ENCODE results near the gene HSD11B1.

Gene HSD11B1

DNA sequence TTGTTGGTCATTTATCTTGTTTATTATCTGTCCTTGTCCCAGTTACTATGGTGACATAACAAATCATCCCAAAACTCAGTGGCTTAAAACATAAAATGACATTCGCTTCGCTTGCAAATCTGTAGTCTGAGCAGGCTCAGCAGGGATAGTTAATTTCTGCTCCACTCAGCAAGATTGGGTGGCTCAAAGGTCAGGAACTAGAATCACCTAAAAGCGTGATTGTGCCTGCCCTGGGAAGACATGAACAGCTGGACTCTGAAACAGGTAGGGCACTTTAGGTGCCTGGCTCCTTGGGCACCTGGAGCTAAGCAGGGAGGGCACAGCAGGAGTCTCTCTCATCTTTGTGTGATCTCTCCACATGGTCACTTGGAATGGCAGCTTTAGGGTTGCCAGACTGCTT, 36.5 kb downstream of the HSD11B1 start:
- Histone ChIP-seq H2AFZ (ENCODE audit: low read length) (no peak overlapping the region), H4K20me1 (ENCODE audit: insufficient read depth, low read length, poor library complexity, severe bottlenecking) (no peaks in the 10 kb centered on the region), H3K79me2 (ENCODE audit: insufficient read depth, low read length) (no peaks in the 10 kb centered on the region), H3K4me2 (ENCODE audit: low read depth, low read length, poor library complexity, severe bottlenecking) (no peak overlapping the region), H3K9ac (ENCODE audit: low read depth, low read length, poor library complexity, severe bottlenecking) (no peak overlapping the region), H3K9me2 (replicated peaks; ENCODE audit: low read depth, low read length) (no peaks in the 10 kb centered on the region), H3K4me1 (ENCODE audit: insufficient read depth, low read length, poor library complexity, severe bottlenecking) (peaks cover 26% of the 10 kb centered on the region), H3K4me3 (ENCODE audit: low read length, poor library complexity, severe bottlenecking) (no peak overlapping the region), H3K36me3 (ENCODE audit: insufficient read depth, low read length) (no peaks in the 10 kb centered on the region), H3F3A (ENCODE audit: low read depth) (no peaks in the 10 kb centered on the region), H3K27me3 (ENCODE audit: insufficient read depth, low read length, poor library complexity, severe bottlenecking) (no peaks in the 10 kb centered on the region), H3K9me3 (ENCODE audit: insufficient read depth, low read depth, low read length) (no peaks in the 10 kb centered on the region)
- TF ChIP-seq, protein P1, sequence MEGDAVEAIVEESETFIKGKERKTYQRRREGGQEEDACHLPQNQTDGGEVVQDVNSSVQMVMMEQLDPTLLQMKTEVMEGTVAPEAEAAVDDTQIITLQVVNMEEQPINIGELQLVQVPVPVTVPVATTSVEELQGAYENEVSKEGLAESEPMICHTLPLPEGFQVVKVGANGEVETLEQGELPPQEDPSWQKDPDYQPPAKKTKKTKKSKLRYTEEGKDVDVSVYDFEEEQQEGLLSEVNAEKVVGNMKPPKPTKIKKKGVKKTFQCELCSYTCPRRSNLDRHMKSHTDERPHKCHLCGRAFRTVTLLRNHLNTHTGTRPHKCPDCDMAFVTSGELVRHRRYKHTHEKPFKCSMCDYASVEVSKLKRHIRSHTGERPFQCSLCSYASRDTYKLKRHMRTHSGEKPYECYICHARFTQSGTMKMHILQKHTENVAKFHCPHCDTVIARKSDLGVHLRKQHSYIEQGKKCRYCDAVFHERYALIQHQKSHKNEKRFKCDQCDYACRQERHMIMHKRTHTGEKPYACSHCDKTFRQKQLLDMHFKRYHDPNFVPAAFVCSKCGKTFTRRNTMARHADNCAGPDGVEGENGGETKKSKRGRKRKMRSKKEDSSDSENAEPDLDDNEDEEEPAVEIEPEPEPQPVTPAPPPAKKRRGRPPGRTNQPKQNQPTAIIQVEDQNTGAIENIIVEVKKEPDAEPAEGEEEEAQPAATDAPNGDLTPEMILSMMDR (conservative IDR thresholded peaks at IDR 0.05; ENCODE audit: low read length): no peak
- TF ChIP-seq EZH2phosphoT487 (IDR thresholded peaks at IDR 0.05; ENCODE audit: borderline replicate concordance): no peak

DNA sequence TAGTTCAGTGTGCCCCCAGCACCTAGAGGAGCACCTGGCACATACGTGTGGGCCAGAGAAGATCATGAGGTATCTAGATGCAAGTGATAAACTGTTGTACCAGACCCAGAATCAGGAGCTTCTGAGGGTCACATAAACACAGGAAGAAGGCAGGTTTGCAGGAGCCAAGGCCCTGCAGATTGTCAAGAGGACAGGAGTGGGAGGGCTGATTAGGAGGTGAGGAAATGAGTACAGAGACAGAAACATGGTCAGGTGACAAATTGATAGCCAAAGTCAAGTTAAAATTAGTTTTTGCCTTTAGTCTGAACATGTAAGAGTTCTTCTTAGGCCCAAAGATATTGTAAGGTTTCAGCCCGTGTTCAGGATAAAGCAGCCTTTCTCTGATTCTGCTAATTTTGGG, 37.2 kb downstream of the HSD11B1 start:
- Histone ChIP-seq H3K4me1 (ENCODE audit: insufficient read depth, low read length, poor library complexity, severe bottlenecking) (peaks cover 33% of the 10 kb centered on the region), H3K27me3 (ENCODE audit: insufficient read depth, low read length, poor library complexity, severe bottlenecking) (no peaks in the 10 kb centered on the region), H4K20me1 (ENCODE audit: insufficient read depth, low read length, poor library complexity, severe bottlenecking) (no peaks in the 10 kb centered on the region), H3K9ac (ENCODE audit: low read depth, low read length, poor library complexity, severe bottlenecking) (no peak overlapping the region), H3K4me2 (ENCODE audit: low read depth, low read length, poor library complexity, severe bottlenecking) (no peak overlapping the region), H3F3A (ENCODE audit: low read depth) (no peaks in the 10 kb centered on the region), H2AFZ (ENCODE audit: low read length) (peak overlapping the region; percentile 48), H3K9me2 (replicated peaks; ENCODE audit: low read depth, low read length) (no peaks in the 10 kb centered on the region), H3K9me3 (ENCODE audit: insufficient read depth, low read depth, low read length) (no peaks in the 10 kb centered on the region), H3K79me2 (ENCODE audit: insufficient read depth, low read length) (no peaks in the 10 kb centered on the region), H3K36me3 (ENCODE audit: insufficient read depth, low read length) (no peaks in the 10 kb centered on the region), H3K4me3 (ENCODE audit: low read length, poor library complexity, severe bottlenecking) (no peak overlapping the region)
- TF ChIP-seq, protein P1 (conservative IDR thresholded peaks at IDR 0.05; ENCODE audit: low read length): no peak
- TF ChIP-seq EZH2phosphoT487 (IDR thresholded peaks at IDR 0.05; ENCODE audit: borderline replicate concordance): no peak

DNA sequence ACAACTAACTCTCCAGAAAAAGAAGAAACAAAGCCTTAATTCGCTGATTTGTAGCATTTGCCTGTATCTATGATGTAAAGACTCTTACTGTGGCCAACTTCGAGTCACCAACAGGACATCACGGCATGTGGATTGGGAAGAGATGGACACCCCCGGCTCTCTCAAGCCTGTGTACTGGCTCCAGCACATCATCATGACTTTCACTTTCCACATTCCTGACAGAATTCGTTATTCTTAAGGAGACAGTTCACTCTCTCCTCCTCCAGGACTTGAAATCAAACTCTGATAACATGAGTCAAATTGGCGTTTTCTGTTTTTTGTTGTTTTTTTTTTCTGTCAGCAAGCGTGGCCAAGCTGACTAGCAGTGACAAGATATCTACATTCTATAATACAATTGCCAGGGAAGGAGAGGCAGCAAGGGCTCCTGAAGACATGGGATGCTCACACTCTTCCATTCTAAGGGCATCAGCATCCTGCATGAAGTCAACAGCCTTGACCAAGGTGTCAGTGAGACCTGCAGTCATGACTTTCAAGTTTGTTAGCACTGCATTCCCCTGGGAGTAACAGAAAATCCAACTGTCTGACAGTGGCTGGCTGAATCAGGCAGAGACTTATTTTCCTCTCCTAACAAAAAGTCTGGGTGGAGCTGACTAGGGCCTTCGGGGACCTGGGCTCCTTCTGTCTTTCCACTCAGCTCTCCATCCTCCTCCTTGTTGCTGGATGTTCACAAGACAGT, 37.9 kb downstream of the HSD11B1 start:
- Histone ChIP-seq H3K79me2 (ENCODE audit: insufficient read depth, low read length) (no peaks in the 10 kb centered on the region), H3K9me3 (ENCODE audit: insufficient read depth, low read depth, low read length) (no peaks in the 10 kb centered on the region), H3K4me3 (ENCODE audit: low read length, poor library complexity, severe bottlenecking) (no peak overlapping the region), H4K20me1 (ENCODE audit: insufficient read depth, low read length, poor library complexity, severe bottlenecking) (no peaks in the 10 kb centered on the region), H3K9ac (ENCODE audit: low read depth, low read length, poor library complexity, severe bottlenecking) (no peak overlapping the region), H3K9me2 (replicated peaks; ENCODE audit: low read depth, low read length) (no peaks in the 10 kb centered on the region), H3K27me3 (ENCODE audit: insufficient read depth, low read length, poor library complexity, severe bottlenecking) (no peaks in the 10 kb centered on the region), H3K4me1 (ENCODE audit: insufficient read depth, low read length, poor library complexity, severe bottlenecking) (peaks cover 35% of the 10 kb centered on the region), H3F3A (ENCODE audit: low read depth) (no peaks in the 10 kb centered on the region), H3K4me2 (ENCODE audit: low read depth, low read length, poor library complexity, severe bottlenecking) (no peak overlapping the region), H3K36me3 (ENCODE audit: insufficient read depth, low read length) (no peaks in the 10 kb centered on the region), H2AFZ (ENCODE audit: low read length) (peak overlapping the region; percentile 45; the same call in 1 of the 2 replicates)
- no peak for TF ChIP-seq EZH2phosphoT487 (IDR thresholded peaks at IDR 0.05; ENCODE audit: borderline replicate concordance)
- TF ChIP-seq, protein P1 (conservative IDR thresholded peaks at IDR 0.05; ENCODE audit: low read length): no peak

All from Loucy (cell line).